ENCODE measurements around the gene SLC29A1. TPM values are rescaled to one million over a fixed set of nuclear protein-coding genes. Genes with fewer than 3 reads are reported as not detected.

SLC29A1 gene
- polyA plus RNA-seq, 6 donors from 2014 or later = 0.15 to 3.1 (median 0.99) TPM

DNA sequence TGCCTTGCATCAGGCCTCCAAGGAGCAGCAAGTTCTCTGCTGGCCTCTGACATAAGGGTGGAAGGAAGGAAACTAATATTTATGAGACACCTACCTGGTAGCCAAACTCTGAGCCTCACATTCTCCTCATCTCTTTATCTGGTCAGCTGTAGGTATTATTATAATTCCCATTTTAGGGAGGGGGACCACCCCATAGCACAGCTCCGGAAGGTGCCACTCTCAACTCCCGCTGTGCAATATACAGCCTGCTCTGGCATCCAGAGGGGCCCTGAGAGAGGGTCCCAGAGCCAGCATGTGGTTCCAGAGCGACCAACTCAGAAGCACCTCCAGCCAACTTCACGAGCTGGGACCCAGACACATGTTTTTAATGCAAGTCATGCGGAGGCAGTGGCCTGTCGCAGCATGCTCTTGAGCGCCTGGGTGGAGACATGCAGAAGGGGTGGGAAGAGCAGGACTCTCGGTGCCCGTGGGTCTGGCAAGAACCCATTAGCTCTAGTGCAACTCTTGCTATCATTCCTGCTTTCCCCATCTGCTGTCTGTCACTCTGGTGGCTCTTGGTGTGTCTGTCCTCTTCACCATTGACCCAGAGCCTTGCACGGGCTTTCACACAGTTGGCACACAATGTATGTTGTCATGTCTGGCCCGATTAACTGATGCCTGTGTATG, 21.6 kb upstream of the SLC29A1 start:
- Mint-ChIP-seq H3K27me3 (peaks cover 0 to 9% (median 5%) of the 10 kb centered on the region in 3 donors), H3K27ac (no peak overlapping the region), H3K4me1 (no peaks in the 10 kb centered on the region)

DNA sequence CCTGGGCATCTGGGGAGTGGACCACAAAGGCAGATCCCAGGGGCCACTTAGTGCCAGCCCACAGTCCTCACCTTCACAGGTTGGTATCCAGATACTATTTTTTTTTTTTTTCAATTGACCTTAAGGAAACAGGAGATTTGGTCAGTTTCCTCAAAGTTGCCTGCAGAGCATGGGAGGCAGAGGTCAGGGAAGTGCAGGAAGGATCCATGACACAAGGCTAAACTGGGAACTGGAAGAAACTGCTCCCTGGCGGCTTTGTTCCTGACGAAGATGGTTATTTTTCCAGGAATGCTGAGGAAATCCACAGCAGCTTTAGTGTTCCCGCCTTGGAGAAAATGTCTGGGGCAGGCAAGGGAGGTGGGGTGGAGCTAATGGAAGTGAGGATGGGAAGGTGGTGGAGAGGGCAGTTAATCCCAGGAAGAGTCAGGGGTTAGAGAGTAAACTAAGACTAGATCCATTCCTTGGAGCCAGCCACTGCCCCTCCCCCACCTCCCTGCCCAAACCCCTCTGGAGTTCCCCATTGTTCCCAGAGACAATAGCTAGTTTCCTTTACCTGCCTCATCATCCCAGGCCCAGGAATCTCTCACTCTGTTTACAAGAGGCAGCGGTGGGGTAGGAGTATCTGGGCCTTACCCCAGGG, 20.9 kb upstream of the SLC29A1 start:
- DNase-seq = no peak
- Mint-ChIP-seq H3K4me3 (no peak overlapping the region), H3K36me3 (no peaks in the 10 kb centered on the region), H3K27ac (no peak overlapping the region), H3K27me3 (peaks cover 0 to 9% (median 5%) of the 10 kb centered on the region in 3 donors), H3K9me3 (no peaks in the 10 kb centered on the region), H3K4me1 (no peaks in the 10 kb centered on the region)
- no peak for ATAC-seq (ENCODE audit: low read depth in 2 of 2)

More for the DNA sequence above, 21.6 kb upstream of the SLC29A1 start:
- H3K4me3 Mint-ChIP-seq = no peak overlapping the region
- H3K9me3 Mint-ChIP-seq = no peaks in the 10 kb centered on the region
- no peaks in the 10 kb centered on the region for H3K36me3 Mint-ChIP-seq
- ATAC-seq (ENCODE audit: low read depth in 2 of 2) (no peak), DNase-seq (no peak)

DNA sequence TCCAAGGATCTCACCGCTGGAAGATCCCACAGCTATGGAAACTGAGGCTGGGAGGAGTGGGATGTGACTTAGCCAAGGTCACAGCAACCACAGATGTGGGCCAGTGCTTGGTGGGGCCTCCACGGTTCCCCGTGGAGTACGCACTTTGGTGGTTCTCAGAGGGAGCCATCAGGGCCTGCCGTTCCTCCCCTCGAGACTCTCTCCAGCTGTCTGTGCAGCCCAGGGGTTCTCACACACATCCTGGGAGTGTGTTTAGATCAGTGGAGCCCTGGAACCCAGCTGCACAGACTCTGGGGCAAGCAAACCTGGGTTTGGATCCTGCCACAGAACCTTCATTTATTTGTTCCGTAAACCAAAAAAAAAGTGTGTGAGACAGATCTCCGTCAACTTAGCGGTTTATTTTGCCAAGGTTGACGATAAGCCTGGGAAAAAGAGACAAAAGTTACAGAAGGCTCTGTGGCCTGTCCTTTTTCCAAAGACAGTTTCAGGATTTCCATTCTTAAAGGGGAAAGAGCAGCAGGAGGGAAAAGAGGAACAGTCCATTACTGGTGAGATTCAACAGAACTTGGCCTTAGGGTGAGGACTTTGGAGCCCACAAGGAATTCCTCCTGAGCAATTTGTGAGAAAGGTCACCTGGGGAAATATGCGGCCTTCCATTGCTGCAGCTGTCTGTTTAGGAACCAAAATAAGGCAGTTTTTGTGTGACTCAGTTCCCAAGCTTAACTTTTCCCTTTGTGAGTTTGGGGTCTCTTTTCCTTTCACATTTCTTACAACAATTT, 20.2 kb upstream of the SLC29A1 start:
- Mint-ChIP-seq H3K9me3 (no peaks in the 10 kb centered on the region), H3K36me3 (no peaks in the 10 kb centered on the region), H3K4me3 (no peak overlapping the region), H3K27ac (no peak overlapping the region), H3K27me3 (peaks cover 0 to 13% (median 5%) of the 10 kb centered on the region in 3 donors), H3K4me1 (no peaks in the 10 kb centered on the region)
- ATAC-seq (ENCODE audit: low read depth in 2 of 2) (no peak), DNase-seq (no peak)

DNA sequence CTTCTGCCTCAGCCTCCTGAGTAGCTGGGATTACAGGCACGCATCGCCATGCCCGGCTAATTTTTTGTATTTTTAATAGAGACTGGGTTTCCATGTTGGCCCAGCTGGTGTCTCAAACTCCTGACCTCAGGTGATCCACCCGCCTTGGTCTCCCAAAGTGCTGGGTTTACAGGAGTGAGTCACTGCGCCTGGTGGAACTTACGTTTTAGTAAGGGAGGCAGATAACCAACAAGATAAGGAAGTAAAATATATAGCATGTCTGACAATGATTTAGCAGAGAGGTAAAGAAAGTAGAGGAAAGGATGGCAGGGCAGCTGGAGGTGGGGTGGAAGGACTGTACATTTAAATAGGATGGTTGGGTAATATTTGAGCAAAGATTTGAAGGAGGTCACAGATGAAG, 19.4 kb upstream of the SLC29A1 start:
- Mint-ChIP-seq H3K27me3 (peaks cover 0 to 17% (median 5%) of the 10 kb centered on the region in 3 donors), H3K36me3 (no peaks in the 10 kb centered on the region), H3K9me3 (no peaks in the 10 kb centered on the region), H3K4me1 (no peaks in the 10 kb centered on the region), H3K27ac (no peak overlapping the region), H3K4me3 (no peak overlapping the region)
- ATAC-seq (ENCODE audit: low read depth in 2 of 2) (no peak), DNase-seq (no peak)

DNA sequence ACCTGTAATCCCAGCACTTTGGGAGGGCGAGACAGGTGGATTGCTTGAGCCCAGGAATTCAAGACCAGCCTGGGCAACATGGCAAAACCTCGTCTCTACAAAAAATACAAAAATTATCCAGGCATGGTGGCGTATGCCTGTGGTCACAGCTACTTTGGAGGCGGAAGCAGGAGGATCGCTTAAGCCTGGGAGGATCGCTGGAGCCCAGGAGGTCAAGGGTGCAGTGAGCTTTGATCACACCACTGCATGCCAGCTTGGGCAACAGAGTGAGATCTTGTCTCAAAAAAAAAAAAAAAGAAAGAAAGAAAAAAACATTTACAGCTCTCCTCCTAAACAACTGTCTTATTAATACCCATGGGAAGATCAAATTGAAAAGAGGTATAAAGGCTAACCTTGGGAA, 15.4 kb upstream of the SLC29A1 start:
- Mint-ChIP-seq H3K9me3 (no peaks in the 10 kb centered on the region), H3K4me3 (no peak overlapping the region), H3K27ac (peak overlapping the region in 1 of 6 donors; percentile 67), H3K27me3 (peaks cover 0 to 9% (median 0%) of the 10 kb centered on the region in 3 donors), H3K36me3 (no peaks in the 10 kb centered on the region), H3K4me1 (no peaks in the 10 kb centered on the region)
- no peak for DNase-seq
- ATAC-seq (ENCODE audit: low read depth in 2 of 2) = no peak

DNA sequence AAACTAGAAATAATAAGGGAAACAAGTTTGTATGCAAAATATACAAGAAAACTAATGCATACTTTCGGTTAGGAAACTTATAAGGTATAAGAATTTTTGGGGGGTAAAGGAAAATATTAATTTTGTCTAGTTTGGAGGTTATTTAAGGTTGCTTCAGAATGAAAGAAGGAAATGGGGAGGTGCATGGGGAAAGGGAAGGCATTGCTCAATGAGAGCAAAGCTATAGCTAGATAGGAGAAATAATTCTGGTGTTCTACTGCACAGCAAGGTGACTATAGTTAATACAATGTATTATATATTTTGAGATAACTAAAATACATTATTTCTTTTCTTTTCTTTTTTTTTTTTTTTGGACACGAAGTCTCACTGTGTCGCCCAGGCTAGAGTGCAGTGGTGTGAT, 12.1 kb upstream of the SLC29A1 start:
- no peak for DNase-seq
- Mint-ChIP-seq H3K4me1 (no peaks in the 10 kb centered on the region), H3K36me3 (no peaks in the 10 kb centered on the region), H3K9me3 (no peaks in the 10 kb centered on the region), H3K4me3 (no peak overlapping the region), H3K27ac (peak overlapping the region in 1 of 6 donors; percentile 6), H3K27me3 (peaks cover 0 to 15% (median 0%) of the 10 kb centered on the region in 3 donors)
- no peak for ATAC-seq (ENCODE audit: low read depth in 2 of 2)

DNA sequence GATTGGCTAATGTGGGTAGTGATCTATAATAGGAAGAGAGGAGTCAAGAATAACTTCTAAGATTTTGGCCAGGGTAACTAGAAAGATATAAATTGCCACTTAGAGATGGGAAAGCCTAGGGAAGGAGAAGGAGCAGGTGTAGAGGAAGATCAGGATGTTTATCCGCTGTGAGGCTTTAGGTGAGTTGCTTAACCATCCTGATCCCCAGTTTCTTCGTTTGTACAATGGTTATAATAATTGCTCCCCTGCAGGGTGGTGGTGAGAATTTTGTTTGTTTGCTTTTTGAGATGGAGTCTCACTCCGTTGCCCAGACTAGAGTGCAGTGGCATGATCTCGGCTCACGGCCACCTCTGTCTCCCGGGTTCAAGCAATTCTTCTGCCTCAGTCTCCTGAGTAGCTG, 9.1 kb upstream of the SLC29A1 start:
- no peak overlapping the region for H3K4me3 Mint-ChIP-seq
- ATAC-seq (ENCODE audit: low read depth in 2 of 2) (no peak), DNase-seq (no peak)
- H3K4me1 Mint-ChIP-seq = peaks cover 5 to 10% (median 5%) of the 10 kb centered on the region in 3 donors
- H3K27ac Mint-ChIP-seq = peak overlapping the region in 1 of 6 donors; percentile 1
- no peaks in the 10 kb centered on the region for H3K36me3 Mint-ChIP-seq
- H3K27me3 Mint-ChIP-seq = peaks cover 0 to 7% (median 0%) of the 10 kb centered on the region in 3 donors
- H3K9me3 Mint-ChIP-seq = no peaks in the 10 kb centered on the region

DNA sequence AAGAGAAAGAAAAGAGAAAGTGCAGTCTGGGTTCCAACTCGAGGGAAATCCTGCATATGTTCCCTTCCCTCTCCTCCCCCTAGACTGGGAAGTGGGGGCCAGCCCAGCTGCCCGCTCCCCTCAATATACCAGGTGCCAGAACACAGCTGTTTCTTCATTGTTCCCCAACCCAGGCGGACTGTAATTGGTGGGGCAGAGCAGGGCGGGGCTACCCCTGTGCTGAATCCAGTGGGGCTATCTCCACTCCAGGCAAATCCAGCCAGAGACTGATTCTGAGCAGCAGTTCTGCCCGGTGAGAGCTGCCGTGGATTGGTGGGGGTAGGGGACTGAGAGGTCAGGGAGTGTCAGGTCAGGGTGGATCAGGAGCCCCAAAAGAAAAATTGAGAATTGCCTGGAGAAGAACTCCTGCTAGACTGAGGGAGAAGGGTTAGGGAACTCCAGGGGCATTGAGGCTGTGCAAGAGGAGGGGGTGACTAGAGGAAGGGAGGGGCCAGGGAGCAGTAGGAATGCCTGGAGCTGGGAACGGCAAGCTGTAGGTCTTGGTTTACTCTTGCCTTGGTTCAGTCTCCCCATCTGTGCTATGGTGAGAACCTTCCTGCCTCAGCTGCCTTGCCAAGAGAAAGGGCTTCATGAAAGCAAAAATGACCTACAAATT, 6.6 kb upstream of the SLC29A1 start, which contains the start of gene MYMX:
MYMX (plus strand) TSS at position 250 of the 655 bp plus-strand sequence. CDS start 546 bp downstream, outside the sequence.
- H3K27me3 Mint-ChIP-seq = peaks cover 0 to 7% (median 0%) of the 10 kb centered on the region in 3 donors
- ATAC-seq (ENCODE audit: low read depth in 2 of 2) (no peak), DNase-seq (no peak)
- peak within 1 kb of the TSS in 2 of 6 donors; percentile 38 to 71 for H3K27ac Mint-ChIP-seq
- no peaks in the 10 kb centered on the region for H3K36me3 Mint-ChIP-seq
- H3K9me3 Mint-ChIP-seq = no peaks in the 10 kb centered on the region
- H3K4me3 Mint-ChIP-seq = peak within 1 kb of the TSS in 3 of 8 donors; percentile 3 to 41 (median 6)
- H3K4me1 Mint-ChIP-seq = peaks cover 17 to 24% (median 18%) of the 10 kb centered on the region in 3 donors

DNA sequence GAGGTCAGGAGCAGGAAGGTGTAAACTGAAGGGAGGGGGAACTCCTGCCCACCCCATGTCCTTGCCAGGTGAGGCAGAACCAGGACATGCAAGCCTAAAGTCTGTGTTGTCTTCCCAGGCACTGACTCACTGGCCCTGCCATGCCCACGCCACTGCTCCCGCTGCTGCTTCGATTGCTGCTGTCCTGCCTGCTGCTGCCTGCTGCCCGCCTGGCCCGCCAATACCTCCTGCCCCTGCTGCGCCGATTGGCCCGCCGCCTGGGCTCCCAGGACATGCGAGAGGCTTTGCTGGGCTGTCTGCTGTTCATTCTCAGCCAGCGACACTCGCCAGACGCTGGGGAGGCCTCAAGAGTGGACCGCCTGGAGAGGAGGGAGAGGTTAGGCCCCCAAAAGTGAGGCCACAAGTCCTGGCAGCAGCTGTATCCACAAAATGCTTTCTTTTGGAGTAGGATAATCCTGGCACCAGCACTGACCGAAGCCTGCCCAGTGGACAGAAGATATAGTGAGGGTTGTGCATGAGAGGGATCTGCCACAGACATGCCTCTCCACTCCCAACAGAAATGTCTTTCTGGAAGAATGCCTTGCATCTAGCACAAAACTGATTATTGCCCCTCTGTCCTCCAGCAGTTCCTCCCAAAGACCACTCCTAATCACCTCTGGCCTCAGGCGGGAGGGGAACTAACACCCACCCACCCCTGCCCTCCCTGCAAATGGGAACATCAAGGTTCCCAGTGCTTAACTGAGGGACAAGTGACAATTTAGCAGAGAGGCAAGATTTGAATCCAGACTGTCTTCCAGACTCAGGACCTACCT, 5.9 kb upstream of the SLC29A1 start:
- Mint-ChIP-seq H3K9me3 (no peaks in the 10 kb centered on the region), H3K4me1 (peaks cover 19 to 28% (median 21%) of the 10 kb centered on the region in 3 donors), H3K27ac (peak overlapping the region in 1 of 6 donors; percentile 38), H3K27me3 (peaks cover 0 to 7% (median 0%) of the 10 kb centered on the region in 3 donors), H3K36me3 (no peaks in the 10 kb centered on the region), H3K4me3 (peak overlapping the region in 1 of 8 donors; percentile 77)
- no peak for ATAC-seq (ENCODE audit: low read depth in 2 of 2)
- no peak for DNase-seq

DNA sequence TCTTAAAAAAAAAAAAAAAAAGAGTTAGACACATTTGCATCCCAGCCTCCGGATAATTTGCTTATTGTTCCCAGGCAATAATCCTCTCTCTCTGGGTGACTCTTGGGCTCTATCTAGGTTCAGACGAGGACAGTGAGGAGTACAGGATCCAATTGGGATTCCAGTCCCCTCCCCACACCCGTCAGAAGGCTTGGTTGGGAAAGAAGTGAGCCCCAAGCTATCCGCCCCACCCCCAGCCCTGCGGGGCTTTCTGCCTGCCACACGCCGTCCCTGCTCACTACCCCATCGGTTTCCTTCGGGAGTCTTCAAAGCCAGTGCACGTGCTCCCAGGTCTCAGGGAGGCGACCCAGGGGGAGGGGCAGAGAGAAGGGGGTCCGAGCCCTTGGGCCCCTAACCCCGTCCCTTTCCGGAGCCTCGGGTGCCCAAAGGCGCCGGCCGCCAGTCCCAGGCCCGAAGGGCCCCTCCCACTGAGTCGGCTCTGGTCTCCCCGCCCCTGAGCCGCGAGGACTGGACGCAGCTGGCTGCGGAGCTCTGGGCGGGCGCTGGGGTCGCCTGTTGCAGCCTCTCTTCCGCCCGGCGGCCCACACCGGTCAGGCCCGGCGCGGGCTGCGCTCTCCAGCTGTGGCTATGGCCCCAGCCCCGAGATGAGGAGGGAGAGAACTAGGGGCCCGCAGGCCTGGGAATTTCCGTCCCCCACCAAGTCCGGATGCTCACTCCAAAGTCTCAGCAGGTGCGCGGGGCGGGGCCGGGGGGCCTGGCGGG, 4.2 kb upstream of the SLC29A1 start:
- peak; percentile 34 for DNase-seq
- peaks cover 0 to 9% (median 0%) of the 10 kb centered on the region in 3 donors for H3K27me3 Mint-ChIP-seq
- H3K4me3 Mint-ChIP-seq = peak overlapping the region; percentile 78 to 89 (median 82)
- peak; percentile 5 to 24 for ATAC-seq (ENCODE audit: low read depth in 2 of 2)
- peak overlapping the region in 3 of 6 donors; percentile 34 to 76 (median 62) for H3K27ac Mint-ChIP-seq
- peaks cover 29 to 38% (median 33%) of the 10 kb centered on the region in 3 donors for H3K4me1 Mint-ChIP-seq
- no peaks in the 10 kb centered on the region for H3K9me3 Mint-ChIP-seq
- no peaks in the 10 kb centered on the region for H3K36me3 Mint-ChIP-seq

DNA sequence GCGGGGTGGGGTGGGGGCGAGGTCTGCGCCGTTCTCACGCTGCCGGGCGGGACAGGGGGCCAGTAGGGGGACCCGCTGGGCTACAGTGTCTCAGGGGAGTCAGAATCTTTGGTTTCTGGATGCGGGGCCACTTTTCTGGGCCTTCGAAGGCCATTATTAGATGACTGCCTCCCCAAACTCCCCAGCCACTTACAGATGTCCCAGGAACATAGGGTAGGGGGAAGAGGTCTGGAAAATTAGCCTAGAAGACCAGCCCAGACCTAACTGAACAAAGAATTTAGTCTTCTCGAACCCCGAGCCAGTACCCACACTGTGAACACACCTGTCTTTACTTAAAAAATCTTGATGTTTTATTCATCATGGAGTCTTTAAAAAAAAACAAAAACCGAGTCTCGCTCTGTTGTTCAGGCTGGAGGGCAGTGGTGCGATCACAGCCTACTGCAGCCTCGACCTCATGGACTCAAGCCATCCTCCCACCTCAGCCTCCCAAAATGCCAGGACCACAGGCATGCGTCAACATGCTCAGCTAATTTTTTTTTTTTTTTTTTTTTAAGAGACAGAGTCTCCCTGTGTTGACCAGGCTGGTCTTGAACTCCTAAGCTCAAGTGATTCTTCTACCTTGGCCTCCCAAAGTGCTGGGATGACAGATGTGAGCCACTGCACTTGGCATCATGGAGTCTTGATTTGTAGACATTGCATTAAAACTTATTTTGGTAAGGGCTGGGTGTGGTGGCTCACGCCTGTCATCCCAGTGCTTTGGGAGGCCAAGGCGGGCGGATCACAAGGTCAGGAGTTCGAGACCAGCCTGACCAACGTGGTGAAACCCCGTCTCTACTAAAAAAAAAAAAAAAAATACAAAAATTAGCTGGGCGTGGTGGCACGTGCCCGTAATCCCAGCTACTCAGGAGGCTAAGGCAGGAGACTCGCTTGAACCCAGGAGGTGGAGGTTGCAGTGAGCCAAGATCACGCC, 3.3 kb upstream of the SLC29A1 start:
- no peaks in the 10 kb centered on the region for H3K9me3 Mint-ChIP-seq
- peaks cover 34 to 44% (median 38%) of the 10 kb centered on the region in 3 donors for H3K4me1 Mint-ChIP-seq
- H3K4me3 Mint-ChIP-seq = peak overlapping the region in 7 of 8 donors; percentile 19 to 89 (median 79)
- peaks cover 0 to 13% (median 0%) of the 10 kb centered on the region in 3 donors for H3K27me3 Mint-ChIP-seq
- no peaks in the 10 kb centered on the region for H3K36me3 Mint-ChIP-seq
- DNase-seq = no peak
- no peak for ATAC-seq (ENCODE audit: low read depth in 2 of 2)
- H3K27ac Mint-ChIP-seq = peak overlapping the region in 2 of 6 donors; percentile 56 to 76

Measured in naive B cell (primary cell).